ENCODE data around the gene CPT1A.
"Not testable (repeated sequence)": the region's sequence is repeated elsewhere in the genome, so short reads cannot be mapped to it uniquely, and the experiment has no call there.

Gene CPT1A

DNA sequence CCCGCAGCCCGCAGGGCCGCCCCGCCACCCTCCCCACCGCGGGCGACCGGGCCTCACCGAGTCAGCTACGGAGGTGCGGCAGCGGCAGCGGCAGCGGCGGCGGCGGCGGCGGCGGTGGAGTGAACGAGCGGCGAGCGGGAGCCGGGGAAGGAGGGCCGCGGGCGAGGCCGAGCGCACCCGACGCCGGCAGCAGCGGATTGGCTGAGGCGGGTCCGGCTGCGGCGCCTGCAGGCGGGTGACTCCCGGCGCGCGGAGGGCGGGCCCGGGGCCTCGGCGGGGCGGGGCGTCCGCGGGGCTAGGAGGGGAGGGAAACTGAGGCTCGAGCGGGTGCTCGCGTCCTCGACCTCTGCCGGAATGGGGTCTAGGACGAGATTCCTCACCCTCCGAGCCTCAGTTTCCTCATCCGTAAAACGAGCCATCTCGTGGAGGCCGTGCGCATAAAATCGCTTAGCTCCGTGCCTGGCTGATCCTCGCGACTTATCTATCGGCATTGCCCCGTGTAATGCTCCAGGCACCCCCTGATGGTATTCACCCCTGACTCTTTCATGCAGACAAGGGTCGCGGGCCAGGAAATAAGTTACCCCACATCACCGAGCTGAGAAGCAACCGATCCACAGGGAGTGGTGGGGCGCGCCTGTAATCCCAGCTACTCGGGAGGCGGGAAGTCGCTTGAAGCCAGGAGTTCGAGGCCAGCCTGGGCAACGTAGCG is at the start of gene CPT1A:
Gene CPT1A (minus strand): TSS at position 199 of the 709 bp plus-strand sequence. CDS start 26,442 bp downstream, outside the sequence.
- no peak for DNase-seq

DNA sequence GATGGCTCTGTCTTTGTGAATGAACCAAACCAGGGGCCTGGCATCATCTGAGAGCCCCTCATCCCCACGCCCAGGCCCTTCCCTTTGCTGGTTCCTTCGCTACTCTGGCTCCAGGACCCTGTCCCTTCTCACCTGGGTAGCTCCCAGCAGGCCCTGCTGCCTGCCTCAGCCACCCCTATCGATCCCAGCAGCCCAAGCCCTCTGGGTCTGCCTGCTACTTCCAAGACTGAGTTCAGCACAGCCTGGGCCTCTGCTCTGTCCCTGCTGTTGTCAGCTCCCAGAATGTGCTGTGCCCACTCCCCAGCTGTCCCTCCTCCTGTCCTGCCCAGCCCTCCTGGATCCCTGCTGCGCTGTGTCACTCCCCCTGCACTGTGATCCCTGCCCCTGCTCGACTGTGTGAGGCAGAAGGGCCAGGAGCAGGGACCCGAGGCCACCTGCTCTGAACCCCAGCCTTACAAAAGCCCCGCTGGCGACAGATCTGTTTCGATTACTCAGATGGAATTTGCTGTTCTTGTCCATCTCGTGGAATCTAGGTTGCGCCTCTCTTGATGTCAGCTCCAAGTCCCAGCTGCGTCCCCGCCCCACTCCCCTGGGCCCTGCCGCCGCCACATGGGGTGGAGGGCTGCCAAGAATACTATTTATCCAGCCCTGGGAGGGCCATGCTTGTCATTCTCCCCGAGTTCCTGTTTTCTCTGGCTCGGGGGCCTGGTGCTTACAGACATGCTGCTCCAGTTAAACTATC is 48.9 kb upstream of the CPT1A start:
- DNase-seq: no peak

DNA sequence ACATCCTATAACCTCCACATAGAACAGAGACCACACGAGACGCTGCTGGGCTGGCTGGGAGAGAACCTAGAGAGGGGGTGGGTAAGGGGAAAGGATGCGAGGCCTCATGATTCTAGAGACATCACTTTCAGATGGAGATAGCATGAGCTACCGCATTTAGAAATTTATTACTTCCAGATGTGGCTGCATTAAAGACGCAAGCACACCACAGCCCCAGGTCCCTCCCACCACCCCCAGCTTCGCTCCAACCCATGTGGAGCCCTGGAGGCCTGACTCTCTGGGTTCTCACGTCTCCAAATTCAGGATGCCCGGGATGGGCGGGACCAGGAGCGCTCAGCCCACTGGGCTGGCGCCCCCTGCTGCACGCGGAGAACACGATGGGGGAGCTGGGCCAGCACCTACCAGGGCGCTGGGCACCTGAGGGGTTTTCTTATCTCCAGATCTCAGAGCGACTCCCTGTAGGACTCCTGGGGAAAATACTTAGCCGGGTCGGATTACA is 48.3 kb upstream of the CPT1A start:
- DNase-seq: no peak

- not testable (repeated sequence) for DNase-seq
Measured at GRCh38 chr11:68884827-68885226, 43.1 kb upstream of the CPT1A start.

DNA sequence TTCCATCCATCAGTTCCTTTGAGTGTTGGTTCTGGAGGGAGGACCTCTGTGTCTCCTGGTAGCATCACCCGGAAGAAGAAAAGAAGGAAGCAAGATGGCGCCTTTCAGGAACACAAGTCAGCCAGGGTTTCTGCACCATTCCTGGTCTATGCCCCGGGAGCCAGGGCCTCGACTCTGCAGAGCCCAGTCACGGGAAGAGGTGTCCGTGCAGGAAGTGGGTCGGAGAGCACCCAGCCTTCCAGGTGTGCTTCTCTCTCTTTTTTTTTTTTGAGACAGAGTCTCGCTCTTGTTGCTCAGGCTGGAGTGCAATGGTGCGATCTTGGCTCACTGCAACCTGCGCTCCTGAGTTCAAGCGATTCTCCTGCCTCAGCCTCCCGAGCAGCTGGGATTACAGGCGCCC is 40.7 kb upstream of the CPT1A start:
- no peak for DNase-seq

- no peak for DNase-seq
Measured at GRCh38 chr11:68881320-68881719, 39.6 kb upstream of the CPT1A start.

DNA sequence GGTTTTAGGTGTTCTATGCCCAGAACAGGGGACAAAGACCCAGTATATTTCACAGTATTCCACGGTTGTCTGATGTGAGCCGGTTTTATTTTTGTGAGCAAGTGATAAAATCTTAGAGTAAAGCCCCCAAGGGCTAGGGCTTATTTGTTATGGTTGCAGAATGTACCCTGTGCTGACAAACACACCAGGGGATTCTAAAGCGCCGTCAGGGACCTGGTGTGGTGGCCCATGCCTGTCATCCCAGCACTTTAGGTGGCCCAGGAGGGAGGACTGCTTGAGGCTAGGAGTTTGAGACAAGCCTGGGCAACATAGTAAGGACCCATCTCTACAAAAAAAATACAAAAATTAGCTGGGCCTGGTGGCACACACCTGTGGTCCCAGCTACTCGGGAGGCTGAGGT is 39.1 kb upstream of the CPT1A start:
- no peak for DNase-seq

DNA sequence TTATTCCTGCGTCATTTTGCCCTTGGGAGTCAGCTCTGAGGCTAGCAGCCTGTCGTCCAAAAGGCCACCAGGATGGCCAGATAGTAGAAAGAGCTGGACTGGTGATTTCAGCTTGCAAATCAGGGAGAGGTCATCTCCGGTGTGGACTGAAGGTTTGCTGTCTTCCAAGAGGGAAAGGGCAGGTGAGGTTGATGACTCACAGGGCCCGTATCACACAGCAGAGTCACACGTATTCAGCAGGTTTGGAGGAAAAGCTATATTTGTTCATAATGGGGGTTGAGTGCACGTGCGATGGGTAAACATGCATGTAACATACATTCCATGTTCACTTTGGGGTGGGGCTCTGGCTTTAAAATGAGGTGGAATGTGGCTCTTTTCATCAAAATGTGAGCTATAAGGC is 36.3 kb upstream of the CPT1A start:
- DNase-seq: no peak

- DNase-seq: no peak
Measured at GRCh38 chr11:68872216-68873003, 30.7 kb upstream of the CPT1A start.

DNA sequence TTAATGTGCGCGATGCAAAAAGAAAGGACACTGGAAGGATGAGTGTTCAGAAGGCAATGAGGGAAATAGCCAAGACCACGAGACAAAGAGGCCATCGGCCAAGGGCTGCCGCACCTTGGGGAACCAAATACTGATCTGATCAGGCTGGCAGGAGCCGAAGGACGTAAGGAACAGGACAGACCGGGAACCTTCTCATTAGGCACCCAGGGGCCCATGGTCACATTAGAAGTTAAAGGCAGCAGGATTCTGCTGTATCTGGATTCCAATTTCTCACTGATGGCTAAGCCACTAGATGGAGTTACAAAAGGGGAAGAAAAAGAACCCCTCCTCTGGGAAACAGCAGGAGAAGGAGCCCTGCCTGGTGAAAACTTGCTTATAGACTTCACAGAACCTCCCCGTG is 28.8 kb upstream of the CPT1A start:
- DNase-seq: no peak

DNA sequence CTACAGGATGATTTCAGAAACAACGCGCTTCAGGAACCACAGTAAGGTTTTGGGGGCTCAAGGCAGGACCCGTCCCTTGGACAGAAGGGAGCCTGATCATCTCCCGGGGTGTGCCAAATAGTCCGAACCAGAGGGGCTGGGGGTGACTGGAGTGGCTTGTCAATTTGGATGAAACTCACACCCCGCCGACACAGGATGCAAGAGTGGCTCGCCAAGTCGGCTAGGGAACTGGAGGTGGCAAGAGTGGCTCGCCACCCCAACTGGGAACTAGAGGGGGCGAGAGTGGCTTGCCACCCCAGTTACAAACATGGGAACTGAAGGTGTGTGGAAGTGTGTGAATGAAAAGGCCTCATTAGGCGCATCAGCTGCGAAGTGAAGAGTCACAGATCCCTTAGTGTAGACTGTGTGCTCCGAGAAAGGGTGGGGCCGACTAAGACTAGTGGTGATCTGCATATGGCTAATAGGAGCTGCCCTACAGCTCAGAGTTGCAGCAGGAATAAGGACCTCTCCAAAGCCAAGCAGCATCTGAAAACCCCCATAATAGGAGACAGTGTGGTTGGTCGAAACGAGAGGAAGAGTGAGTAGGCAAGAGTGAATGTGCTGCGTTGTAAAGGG is 26.6 kb upstream of the CPT1A start:
- DNase-seq: no peak

DNA sequence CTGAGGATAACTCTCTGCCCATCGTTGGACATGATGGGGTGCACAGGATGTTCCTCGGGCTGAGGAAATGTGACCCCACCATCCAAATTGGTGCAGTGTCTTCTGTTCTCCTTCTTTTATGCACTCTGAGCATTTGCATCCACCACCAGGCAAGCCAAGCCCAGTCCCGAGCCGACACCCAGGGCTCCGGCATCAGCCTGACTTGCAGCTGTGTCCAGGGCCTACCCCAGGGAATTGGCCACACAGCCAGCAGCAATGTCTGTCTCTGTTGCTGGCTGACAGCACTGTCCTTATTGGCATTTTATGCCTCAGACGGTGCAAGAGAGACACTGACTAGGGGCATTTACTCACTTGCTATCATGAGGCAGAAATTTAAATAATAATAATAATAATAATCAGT is 25.4 kb upstream of the CPT1A start:
- DNase-seq: no peak

DNA sequence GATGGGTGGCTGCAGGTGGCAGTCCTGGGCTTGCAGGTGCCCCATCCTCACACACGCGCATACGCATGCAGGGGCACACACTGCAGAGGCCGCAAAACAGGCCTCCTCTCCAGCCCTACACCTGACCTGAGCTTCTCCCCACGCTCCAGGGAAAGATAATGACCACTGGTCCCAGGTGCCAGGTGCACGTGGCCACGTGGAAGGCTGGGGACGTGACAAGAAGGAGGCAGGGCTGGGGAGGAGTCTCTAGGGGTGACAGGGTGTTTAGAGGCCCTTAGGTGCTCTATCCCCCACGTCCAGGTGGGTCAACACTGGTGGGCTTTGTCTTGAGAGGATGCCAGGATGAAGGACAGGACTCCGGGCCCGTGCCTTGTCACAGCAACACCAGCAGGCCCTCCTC is 23.5 kb upstream of the CPT1A start:
- no peak for DNase-seq

DNA sequence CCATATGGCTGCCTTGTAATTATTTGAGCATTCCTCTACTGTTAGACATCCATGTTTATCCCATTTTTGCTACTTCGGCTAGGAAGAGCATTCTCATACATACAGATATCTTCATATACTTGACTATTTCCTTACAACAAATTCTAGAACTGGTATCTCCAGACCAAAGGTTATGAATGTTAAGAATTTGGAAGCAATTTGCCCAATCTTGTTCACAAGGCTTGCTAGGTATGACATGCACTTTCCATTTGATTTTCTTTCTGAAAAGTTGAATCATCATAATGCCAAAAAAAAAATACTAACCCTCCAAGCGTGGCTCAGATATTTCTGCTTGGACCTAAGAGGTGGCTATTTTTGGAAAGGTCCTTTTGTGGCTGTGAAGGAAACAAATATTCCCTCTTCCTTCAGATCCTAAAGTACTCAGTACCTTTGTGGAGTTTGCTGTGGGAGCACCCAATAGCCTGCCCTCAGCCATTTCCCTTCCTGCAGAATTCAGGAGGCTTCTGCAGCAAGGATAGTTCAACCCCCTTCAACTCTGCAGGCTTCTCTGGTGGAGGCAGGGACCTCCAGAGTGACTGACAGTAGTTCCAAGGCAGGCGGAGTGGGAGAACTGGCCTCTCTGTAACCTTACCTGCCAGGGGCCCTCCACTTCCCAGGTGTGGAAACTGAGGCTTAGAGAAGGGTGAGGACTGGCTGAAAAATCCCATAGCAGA is 22.0 kb upstream of the CPT1A start:
- DNase-seq: no peak

GRCh38 chr11:68862421-68862820 is 20.7 kb upstream of the CPT1A start:
- no peak for DNase-seq

DNA sequence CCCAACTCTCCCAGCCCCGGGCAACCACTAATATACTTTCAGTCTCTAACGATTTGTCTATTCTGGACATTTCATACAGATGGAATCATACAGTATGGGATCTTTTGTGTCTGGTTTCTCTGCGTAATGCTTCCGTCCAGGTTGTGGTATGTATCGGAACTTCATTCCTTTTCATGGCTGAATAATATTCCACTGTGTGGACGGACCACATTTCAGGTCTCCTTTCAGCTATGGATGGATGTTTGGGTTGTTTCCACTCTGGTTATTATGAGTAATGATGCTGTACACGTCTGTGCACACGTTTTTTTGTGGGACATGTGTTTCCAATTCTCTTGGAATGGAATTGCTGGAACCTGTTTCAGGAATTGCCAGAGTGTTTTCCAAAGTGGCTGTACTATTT is 17.4 kb upstream of the CPT1A start:
- DNase-seq: no peak

GRCh38 chr11:68857037-68857586 is 15.4 kb upstream of the CPT1A start:
- DNase-seq: no peak

DNA sequence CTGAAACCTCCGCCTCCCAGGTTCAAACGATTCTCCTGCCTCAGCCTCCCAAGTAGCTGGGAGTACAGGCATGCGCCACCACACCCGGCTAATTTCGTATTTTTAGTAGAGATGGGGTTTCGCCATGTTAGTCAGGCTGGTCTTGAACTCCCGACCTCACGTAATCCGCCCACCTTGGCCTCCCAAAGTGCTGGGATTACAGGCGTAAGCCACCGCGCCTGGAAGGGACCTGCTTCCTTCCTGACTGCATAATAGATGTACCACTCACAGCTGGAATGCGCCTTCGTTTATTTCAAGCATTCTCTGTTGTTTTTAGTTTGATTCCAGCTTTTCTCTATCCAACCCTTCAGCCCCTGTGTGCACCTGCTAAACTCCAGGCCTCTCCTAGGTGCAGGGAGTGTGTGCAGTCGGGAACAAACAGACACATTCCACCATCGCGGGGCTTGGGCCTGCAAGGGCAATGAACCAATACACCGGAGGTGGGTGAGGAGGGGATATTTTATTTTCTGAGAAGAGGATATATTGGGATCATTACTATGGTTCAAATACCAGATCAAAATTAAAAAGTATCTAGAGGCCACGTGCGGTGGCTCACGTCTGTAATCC is 14.8 kb upstream of the CPT1A start:
- DNase-seq: not testable (repeated sequence)

DNA sequence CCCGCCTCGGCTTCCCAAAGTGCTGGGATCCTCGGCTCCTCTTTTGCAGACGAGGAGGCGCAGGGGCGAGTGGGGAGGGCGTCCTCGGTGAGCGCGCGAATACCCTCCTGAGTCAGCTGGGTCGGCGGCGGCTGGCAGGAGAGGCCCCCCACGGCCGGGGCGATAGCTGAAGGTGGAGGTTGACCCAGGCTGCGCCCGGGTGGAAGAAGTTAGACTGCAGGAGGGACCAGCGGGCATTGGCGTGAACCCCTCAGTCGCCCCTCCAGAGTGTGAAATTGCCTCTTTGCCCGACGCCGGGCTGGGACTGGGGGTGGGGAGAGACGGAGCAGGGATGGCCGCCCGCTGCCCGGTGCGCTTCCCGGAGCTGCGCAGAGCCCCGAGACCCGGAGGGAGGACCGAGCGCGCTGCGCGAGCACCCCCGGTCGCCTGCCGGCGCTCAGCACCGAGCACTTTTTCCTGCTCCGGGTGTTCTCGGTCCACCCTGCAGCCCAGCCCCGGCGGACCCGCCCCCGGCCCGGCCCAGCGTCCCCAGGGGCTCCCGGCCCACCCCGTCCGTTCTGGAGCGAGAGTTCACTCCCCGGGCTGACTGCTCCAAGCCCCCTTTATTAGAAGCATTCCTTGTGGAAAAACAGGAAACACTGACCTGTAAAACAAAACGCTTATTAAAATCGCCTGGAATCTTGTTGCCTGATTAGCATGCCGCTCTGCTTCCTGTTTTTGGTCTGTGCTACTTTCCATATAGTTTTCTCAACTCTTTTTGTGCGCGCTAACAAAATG is 13.7 kb upstream of the CPT1A start:
- DNase-seq: no peak

- no peak for DNase-seq
Measured at GRCh38 chr11:68854273-68854958, 12.7 kb upstream of the CPT1A start.

Measured in NCI-H1048 (cell line).